ENCODE results near the gene CSH1. TPM values are rescaled to one million over a fixed set of nuclear protein-coding genes. Genes with fewer than 3 reads are reported as not detected.
"Not testable (repeated sequence)": the region's sequence is repeated elsewhere in the genome, so short reads cannot be mapped to it uniquely, and the experiment has no call there.

CSH1 gene
- total RNA-seq, 4 donors from 2014 or later = not detected

DNA sequence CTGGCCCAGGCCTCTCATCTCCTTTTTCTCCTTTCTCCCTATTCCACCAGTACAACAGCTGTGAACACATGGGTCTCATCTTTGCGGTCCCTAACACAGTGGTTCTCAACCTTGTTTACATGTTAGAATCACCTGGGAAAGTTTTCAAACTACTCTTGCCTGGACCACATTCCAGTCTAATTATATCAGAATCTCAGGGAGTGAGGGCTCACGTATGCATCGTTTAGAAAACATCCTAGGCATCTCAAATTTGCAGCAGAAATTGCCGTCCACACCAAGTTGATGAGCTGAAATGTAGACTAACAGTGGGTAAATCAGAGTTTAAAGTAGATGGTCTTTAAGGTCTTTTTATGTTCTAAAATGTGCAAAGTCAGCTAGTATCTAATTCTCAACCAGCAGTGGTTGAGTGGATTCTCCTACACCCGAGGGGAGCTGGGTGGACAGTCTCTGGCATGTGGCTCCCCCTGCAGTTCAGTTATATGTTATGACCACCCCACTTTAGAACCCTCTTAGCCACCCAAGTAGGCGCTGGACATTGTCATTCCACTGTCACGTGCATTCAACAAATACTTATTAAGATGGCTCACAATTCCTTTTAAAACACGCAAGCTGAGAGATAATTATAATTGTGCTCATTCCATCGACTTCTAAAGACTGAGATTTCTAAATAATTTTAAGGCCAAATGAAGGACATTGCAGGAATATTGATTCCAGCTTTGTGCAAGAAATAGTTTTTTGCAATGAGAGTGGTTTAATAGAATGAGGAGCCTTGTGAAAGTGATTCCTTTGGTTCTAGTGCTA lies 26.7 kb downstream of the CSH1 start:
- TF ChIP-seq, protein P1, sequence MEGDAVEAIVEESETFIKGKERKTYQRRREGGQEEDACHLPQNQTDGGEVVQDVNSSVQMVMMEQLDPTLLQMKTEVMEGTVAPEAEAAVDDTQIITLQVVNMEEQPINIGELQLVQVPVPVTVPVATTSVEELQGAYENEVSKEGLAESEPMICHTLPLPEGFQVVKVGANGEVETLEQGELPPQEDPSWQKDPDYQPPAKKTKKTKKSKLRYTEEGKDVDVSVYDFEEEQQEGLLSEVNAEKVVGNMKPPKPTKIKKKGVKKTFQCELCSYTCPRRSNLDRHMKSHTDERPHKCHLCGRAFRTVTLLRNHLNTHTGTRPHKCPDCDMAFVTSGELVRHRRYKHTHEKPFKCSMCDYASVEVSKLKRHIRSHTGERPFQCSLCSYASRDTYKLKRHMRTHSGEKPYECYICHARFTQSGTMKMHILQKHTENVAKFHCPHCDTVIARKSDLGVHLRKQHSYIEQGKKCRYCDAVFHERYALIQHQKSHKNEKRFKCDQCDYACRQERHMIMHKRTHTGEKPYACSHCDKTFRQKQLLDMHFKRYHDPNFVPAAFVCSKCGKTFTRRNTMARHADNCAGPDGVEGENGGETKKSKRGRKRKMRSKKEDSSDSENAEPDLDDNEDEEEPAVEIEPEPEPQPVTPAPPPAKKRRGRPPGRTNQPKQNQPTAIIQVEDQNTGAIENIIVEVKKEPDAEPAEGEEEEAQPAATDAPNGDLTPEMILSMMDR (IDR thresholded peaks at IDR 0.05) = peak in 1 of 5 experiments; percentile 7
- not testable (repeated sequence) for H3K36me3 ChIP-seq, H3K9me3 ChIP-seq

DNA sequence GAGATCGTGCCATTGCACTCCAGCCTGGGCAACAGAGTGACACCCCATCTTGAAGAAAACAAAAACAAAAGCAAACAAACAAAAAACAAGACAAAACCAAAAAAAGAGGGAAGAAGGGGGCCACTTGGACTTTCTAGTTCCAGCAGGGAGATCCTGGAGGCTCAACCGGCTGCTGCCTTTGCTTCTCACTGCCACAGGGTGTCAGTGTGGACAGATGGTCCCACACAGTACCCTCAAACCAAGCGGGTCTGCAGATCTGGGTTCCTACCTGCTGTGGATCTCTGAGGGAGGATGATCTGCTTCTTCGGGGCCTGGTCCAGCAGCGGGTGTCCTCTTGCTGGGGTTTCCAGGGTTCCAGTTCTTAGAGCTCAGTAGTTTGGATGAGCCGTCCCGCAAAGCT lies 29.7 kb downstream of the CSH1 start:
- H3K36me3 ChIP-seq; H3K27ac ChIP-seq; H3K4me1 ChIP-seq; H3K9me3 ChIP-seq; H3K4me3 ChIP-seq; DNase-seq (ENCODE audit: low spot score in 2 of 2); H3K27me3 ChIP-seq: not testable (repeated sequence)
- 64 to 74% methylated on average over 3 to 7 of the region's 7 CpGs for WGBS, 2 donors

More for the DNA sequence above, 26.7 kb downstream of the CSH1 start:
- not testable (repeated sequence) for H3K27ac ChIP-seq; H3K27me3 ChIP-seq; H3K4me3 ChIP-seq; H3K4me1 ChIP-seq; DNase-seq (ENCODE audit: low spot score in 2 of 2)
- WGBS, 2 donors = 39 to 52% methylated on average over 9 of the region's 9 CpGs

GRCh38 chr17:63859257-63859656 lies 37.1 kb downstream of the CSH1 start:
- Histone ChIP-seq H3K36me3 (no peaks in the 10 kb centered on the region), H3K27ac (no peak overlapping the region), H3K4me3 (no peak overlapping the region), H3K27me3 (no peaks in the 10 kb centered on the region), H3K4me1 (no peaks in the 10 kb centered on the region), H3K9me3 (no peaks in the 10 kb centered on the region)
- 50 to 77% methylated on average over 3 of the region's 3 CpGs for WGBS, 2 donors
- DNase-seq (ENCODE audit: low spot score in 2 of 2) = no peak
- no peak for TF ChIP-seq EP300 (IDR thresholded peaks at IDR 0.05)
- TF ChIP-seq, protein P1 (IDR thresholded peaks at IDR 0.05) = no peak
- TF ChIP-seq POLR2A (IDR thresholded peaks at IDR 0.05) = no peak

GRCh38 chr17:63856425-63856824 lies 39.9 kb downstream of the CSH1 start:
- not testable (repeated sequence) for H3K27ac ChIP-seq; H3K9me3 ChIP-seq; H3K27me3 ChIP-seq; DNase-seq (ENCODE audit: low spot score in 2 of 2); H3K4me3 ChIP-seq; H3K4me1 ChIP-seq; H3K36me3 ChIP-seq
- 89 to 95% methylated on average over 8 of the region's 8 CpGs for WGBS, 2 donors

DNA sequence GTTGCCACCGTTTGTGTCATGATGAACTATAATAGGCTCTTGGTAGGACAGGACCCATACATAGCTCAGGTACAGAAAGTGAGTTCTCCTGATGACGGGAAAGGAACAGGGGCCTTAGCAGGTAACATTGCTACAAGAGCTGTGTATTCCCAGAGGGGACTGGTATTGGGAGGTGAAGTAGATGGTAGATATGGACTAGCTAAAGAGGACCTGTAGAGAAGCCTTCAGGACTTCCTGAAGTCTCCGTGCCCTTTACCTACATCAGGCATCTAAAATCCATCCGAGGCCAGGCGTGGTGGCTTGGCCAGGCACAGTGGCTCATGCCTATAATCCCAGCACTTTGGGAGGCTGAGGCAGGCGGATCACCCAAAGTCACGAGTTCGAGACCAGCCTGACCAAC lies 41.2 kb downstream of the CSH1 start:
- Histone ChIP-seq H3K27ac (no peak overlapping the region), H3K4me1 (no peaks in the 10 kb centered on the region), H3K27me3 (no peaks in the 10 kb centered on the region), H3K36me3 (no peaks in the 10 kb centered on the region), H3K9me3 (no peaks in the 10 kb centered on the region), H3K4me3 (no peak overlapping the region)
- no peak for DNase-seq (ENCODE audit: low spot score in 2 of 2)
- 89 to 92% methylated on average over 8 of the region's 8 CpGs for WGBS, 2 donors
- TF ChIP-seq POLR2A (IDR thresholded peaks at IDR 0.05) (no peak), EP300 (IDR thresholded peaks at IDR 0.05) (no peak)
- TF ChIP-seq, protein P1 (IDR thresholded peaks at IDR 0.05) = no peak

DNA sequence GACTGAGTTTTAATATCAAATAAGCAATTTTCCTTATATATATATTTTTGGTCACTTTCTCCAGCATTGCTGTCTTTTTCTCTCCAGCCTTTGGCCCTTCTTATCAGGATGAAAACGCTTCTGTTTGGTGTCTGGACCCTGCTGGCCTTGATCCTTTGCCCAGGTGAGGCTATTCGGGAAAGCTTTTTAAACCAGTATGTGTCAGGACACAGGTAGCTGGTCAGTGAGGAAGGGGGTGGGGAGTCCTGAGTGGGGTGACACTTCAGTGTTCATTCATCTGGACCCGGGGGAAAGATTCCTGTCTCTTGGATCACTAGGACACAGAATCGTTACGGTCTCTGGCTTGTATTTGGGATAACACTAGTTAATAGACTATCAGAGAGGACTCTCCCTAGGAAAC lies 41.7 kb downstream of the CSH1 start:
- Histone ChIP-seq H3K27ac (no peak overlapping the region), H3K9me3 (no peaks in the 10 kb centered on the region), H3K4me3 (no peak overlapping the region), H3K4me1 (no peaks in the 10 kb centered on the region), H3K27me3 (no peaks in the 10 kb centered on the region), H3K36me3 (no peaks in the 10 kb centered on the region)
- DNase-seq (ENCODE audit: low spot score in 2 of 2) = no peak
- WGBS, 2 donors = 80 to 90% methylated on average over 5 of the region's 5 CpGs
- no peak for TF ChIP-seq EP300 (IDR thresholded peaks at IDR 0.05)

DNA sequence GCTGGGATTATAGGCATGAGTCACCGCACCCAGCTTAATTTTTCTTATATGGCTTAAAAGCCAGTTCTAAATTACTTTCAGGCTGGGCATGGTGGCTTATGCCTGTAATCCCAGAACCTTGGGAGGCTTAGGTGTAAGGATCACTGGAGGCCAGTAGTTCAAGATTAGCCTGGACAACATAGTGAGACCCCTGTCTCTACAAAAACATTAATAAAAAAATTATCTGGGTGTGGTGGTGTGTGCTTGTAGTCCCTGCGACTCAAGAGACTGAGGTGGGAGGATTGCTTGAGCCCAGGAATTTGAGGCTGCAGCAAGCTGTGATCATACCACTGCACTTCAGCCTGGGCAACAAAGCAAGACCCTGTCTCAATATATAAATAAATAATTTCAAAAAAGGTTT lies 43.1 kb downstream of the CSH1 start:
- no peak for DNase-seq (ENCODE audit: low spot score in 2 of 2)
- Histone ChIP-seq H3K27me3 (no peaks in the 10 kb centered on the region), H3K27ac (no peak overlapping the region), H3K4me3 (no peak overlapping the region), H3K4me1 (peaks cover 0 to 7% (median 3%) of the 10 kb centered on the region in 4 donors), H3K9me3 (no peaks in the 10 kb centered on the region), H3K36me3 (no peaks in the 10 kb centered on the region)
- TF ChIP-seq POLR2A (IDR thresholded peaks at IDR 0.05) = no peak
- no peak for TF ChIP-seq EP300 (IDR thresholded peaks at IDR 0.05)
- TF ChIP-seq, protein P1 (IDR thresholded peaks at IDR 0.05) = no peak
- 95 to 96% methylated on average over 2 of the region's 2 CpGs for WGBS, 2 donors
